Measurements from ENCODE around the gene UNK.

GRCh38 chr17:75830164-75831031 lies 45.8 kb downstream of the UNK start:
- TF ChIP-seq, protein P1, sequence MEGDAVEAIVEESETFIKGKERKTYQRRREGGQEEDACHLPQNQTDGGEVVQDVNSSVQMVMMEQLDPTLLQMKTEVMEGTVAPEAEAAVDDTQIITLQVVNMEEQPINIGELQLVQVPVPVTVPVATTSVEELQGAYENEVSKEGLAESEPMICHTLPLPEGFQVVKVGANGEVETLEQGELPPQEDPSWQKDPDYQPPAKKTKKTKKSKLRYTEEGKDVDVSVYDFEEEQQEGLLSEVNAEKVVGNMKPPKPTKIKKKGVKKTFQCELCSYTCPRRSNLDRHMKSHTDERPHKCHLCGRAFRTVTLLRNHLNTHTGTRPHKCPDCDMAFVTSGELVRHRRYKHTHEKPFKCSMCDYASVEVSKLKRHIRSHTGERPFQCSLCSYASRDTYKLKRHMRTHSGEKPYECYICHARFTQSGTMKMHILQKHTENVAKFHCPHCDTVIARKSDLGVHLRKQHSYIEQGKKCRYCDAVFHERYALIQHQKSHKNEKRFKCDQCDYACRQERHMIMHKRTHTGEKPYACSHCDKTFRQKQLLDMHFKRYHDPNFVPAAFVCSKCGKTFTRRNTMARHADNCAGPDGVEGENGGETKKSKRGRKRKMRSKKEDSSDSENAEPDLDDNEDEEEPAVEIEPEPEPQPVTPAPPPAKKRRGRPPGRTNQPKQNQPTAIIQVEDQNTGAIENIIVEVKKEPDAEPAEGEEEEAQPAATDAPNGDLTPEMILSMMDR (IDR thresholded peaks at IDR 0.05; ENCODE audit: insufficient read depth, low read depth, low read length), result peak; percentile 35
- no peak for TF ChIP-seq EZH2 (IDR thresholded peaks at IDR 0.05; ENCODE audit: insufficient read depth, low read length)

Data from astrocyte (in vitro differentiated cells and primary cell).